Activated T-cell treated with anti-CD3 and anti-CD28 coated beads for 24 hours (primary cell): Measurements from ENCODE around the gene C10orf120.

Experiments used
- DNase-seq: peaks from one replicate; pipeline ENCODE4 v3.0.0-alpha.2; 2020; ENCODE audit warnings: low read depth

The C10orf120 gene

DNA sequence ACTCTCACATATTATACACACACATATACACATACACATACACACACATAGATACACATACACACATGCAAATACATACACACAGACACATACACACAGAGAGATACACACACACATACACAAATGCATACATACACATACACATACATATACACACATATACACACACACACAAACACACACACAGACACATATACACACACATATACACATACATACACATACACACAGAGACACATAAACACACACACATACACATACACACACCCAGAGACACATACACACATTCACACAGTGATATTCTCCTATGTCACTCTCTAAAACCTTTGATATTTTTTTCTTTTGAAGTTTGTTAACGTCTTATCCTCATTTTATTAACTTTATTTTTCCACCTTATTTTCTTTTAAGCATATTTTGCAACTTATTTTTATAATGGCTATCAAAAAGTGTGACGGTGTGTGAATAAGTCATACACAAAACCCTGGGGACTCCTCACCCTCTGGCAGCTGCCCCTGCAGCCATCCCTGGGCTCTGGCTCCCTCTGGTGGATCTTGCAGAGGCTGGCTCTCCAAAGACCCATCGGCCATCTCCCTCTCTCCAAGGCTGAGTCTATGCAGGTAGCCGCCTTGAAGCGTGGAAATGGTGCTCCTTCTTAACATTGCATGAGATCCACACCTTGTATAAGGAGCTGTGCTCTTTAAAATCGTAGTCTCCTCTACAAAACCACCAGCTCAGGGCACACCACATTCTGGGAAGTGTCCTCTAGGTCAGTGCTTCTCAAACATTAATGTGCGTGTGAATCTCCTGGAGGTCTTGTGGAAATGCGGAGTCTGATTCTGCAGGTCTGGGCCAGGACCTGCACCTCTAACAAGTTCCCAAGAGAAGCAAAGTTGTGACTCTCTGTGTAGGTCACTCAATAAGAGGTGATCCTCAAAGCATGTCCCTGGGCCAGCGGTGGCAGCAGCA, 4.1 kb upstream of the C10orf120 start:
- peak; percentile 36 for DNase-seq

DNA sequence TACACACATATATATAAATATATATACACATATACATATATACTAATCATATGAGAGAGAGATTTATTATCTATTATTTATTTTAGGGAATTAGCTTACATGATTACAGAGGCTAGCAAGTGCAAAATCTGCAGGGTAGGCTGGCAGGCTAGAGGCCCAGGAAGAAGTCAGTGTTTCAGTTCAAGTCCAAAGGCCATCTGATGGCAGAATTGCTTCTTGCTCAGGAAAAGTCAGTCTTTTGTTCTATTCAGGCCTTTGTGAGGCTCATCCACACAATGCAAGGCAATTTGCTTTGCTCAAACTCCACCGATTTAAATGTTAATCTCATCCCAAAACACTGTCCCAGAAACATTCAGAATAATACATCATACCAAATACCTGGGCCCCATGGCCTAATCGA, 2.6 kb upstream of the C10orf120 start:
- DNase-seq = no peak

DNA sequence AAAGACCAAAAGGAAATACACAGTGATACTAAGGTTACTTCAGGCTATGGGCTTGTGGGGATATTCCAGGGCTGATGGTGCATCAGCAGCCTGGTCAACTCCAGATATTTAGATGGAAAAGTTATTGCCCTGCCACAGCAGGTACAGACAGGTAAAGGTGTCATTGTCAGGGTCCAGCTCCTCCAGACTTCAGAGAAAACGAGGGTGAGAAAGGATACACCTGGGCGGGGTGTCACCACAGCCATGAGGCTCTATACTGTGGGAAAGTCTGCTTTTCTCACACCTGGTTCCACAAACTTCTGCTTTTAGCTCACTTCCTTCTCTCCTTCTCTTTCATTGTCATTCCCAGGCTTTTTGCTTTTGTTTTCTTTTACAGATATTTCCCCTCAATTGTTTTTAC, 2.0 kb upstream of the C10orf120 start:
- no peak for DNase-seq

DNA sequence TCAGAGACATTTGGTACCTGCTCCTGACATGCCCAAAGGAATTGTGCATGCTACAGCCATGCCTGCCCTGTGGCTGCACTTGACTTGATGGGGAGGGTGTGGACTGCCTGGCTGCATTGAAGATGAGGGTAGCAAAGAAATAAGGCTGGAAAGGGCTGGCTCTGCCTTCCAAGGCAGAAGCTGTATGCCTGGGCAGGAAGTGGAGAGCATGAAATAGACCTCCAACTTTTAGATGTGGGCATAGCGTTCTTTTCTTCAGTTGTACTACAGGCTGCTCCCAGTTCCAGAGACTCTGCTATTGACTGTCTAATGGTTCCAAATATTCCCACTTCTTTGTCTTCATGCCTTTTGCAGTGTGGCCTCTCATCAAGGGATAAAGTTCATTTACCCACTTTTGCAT, 3.0 kb downstream of the C10orf120 start:
- DNase-seq = no peak

DNA sequence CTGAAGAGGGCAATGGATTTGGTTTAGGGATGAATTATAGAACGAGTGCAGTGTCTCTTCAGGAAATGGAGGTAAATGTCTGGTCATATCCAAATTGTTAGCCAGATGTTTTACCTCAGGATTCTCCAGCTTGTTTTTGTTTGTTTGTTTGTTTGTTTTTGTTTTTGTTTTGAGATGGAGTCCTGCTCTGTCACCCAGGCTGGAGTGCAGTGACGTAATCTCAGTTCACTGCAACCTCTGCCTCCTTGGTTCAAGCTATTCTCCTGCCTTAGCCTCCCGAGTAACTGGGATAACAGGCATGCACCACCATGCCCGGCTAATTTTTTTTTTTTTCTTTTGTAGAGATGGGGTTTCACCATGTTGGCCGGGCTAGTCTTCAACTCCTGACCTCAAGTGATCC, 6.9 kb downstream of the C10orf120 start:
- DNase-seq = no peak

DNA sequence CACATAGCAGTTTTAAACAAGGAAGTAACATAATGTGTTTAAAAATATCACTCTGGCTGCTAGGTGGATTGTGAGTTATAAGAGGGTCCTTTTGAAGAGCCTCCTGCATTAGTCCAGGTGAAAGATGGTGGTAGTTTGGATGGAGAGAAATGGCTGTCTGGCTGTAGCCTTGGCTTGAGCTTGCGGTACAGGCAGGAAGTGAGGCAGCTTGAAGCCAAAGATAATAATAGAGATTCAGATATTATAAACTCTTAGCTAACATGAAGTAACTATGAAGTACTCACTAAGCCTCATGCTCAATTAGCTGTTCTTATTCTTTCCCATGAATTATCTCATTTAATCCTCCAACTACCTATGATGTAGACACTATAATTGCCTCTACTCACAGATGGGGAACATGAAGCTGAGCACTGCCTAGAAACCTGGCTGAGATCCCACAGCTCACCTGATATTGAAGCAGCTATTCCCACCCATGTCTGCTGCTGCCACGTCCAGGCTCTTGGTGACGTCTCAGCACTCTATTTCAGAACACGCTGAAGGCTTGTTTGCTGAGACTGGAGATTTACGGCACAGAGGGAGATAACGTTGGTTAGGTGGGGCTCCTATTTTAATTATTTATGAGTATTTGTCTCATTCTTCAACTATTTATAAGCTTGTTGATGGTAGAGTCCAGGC, 10.4 kb downstream of the C10orf120 start:
- DNase-seq = no peak

DNA sequence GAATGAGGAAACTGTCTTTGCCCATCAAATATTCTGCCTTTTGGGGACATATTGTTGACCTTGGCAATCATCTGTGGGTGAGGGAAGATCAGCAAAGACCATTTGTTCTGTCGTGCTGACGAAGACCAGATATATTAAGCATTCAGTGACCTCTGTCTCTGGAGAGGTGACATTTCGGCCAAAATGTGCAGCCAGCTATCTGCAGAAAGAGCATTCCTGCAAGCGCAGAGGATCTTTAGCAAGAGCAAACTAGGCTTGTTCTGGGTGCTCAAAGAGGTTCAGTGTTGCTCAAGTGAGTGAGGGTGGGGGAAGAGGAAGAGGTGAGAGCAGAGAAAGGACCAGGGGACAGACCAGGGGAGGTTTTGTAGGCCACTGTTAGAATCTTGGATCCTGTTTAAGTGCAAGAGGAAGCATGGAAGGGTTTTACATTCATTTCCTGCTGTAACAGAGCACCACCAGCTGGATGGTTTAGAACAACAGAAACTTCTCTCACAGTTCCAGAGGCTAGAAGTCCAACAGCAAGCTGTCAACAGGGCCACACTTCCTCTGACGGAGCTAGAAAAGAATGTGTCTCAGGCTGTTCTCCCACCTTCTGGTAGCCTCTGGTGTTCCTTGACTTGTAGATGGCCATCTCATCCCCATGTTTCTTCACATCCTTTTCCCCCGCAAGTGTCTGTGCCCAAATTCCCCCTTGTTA, 11.2 kb downstream of the C10orf120 start:
- DNase-seq = no peak

DNA sequence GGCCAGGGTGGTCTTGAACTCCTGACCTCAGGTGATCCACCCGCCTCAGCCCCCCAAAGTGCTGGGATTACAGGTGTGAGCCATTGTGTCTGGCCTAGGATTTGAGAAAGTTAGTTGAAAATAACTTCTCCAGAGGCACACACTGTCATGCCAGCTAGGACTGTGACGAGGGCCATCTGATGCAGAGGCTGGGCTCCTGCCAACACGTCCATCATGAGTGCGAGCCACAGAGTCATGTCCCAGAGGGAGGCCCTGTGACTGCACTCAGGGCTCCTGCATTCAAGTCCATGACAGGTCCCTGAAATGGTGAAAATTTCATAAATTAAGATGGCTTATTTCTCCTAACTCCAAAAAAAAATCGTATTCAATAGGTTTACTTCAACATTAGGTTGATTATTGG, 17.1 kb downstream of the C10orf120 start:
- DNase-seq = no peak

DNA sequence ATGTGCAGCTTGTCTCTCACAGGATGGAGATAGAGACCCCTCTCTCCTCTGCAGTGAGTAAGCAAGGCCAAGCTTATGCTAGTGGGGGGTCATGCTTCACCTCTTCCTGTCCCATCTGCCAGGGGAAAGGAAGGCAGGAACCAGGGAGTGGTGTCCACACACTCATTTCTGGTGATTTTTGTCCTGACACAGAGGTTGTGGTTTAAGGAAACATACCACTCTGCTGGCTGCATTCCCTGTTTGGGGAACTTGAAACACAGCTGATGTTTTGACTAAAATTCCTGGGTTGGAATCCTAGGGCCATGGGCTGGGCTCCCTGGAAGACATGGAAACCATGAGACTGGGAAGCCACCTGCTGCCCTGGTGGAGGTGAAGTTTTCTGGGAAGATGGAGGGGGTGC, 21.4 kb downstream of the C10orf120 start:
- DNase-seq = no peak

DNA sequence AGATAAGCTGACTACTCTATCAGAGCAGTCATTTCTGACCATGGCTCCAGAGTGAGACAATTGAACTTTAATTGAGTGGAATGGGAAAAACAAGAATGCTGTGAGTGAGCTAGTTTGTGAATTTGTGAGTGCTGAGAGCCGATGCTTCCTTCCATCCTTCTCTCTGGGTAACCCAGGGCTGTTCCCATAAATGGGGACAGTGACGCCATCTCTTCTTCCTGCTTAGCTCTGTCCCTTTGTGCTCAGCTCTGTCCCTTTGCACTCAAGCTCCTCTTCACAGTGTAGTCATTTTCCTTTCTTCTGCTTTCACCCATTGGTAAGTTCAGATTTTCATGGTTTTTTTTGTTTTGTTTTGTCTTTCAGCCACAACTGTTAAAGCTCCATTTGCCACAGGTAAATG, 24.4 kb downstream of the C10orf120 start:
- no peak for DNase-seq

DNA sequence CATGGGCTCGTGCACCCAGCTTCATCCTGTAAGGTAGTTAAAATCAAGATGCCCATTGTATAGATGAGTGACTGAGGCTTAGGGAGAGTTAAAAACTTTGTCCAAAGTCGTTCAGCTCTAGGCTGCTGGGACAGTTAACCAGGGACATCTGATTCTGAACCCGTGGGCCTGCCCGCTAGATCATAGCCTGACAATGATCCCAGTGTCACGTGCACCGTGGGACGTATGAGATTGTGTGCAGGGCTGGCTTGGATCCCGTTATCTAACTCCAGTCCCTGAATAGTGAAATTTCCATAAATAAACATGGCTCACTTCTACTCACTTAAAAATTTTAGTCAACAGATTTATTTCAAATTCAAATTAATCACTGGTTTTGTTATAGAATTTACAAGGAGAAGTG, 24.9 kb downstream of the C10orf120 start:
- no peak for DNase-seq

DNA sequence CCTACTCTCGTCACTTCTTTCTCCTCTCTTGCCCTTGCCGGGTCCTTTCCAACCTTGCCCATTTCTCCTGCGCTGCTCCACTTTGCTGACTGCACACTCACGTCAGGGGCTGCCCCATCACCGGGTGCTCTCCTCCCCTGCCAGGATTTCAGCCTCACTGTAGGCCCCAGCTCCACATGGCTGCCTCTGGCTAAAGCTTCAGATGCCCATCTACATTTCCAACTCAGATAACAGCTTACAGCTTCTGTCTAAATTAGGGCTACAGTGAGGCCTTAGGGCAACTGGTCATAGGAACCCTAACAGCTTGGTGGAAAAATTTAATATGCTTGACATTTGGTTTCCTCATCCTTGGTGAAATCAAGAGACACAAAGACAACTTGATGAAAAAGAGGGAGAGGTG, 25.9 kb downstream of the C10orf120 start:
- DNase-seq = no peak

DNA sequence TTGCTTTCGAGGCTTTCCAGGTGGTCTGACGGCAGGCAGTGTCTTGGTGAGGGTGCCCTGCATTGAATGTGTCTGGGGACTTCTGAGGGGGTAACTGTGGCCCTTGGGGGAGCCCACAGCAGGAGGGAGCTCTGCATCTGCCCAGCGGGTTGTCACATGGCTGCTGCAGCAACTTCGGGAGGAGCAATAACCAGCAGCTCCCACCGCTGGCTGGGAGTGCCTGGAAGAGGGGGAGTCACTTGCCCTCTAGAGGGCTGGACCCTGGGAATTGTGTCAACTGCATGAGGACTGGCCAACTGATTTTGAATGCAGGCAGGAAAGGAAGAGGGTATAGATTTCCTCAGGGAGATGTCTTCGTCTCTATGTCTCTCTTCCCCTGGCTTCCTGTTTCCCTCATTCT, 26.4 kb downstream of the C10orf120 start:
- DNase-seq = no peak

DNA sequence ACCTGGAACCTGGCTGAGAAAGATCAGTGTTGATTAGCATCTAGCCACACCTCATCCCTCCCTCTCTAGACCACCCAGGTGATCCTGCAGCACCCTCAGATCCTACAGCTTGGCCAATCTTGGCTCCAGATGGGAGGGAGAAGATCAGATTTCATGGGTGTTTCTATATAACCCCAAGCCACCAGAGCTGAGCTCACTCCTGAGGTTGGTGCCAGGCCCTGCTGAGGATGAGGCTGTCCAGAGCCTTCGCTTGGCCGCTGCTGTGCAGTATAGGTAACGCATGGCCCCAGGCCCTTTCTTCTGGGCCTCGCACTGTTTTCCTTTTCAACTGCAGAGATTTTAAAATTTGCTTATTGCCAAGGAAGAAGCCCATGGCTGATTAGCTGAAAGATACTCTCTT, 27.0 kb downstream of the C10orf120 start:
- DNase-seq = no peak

DNA sequence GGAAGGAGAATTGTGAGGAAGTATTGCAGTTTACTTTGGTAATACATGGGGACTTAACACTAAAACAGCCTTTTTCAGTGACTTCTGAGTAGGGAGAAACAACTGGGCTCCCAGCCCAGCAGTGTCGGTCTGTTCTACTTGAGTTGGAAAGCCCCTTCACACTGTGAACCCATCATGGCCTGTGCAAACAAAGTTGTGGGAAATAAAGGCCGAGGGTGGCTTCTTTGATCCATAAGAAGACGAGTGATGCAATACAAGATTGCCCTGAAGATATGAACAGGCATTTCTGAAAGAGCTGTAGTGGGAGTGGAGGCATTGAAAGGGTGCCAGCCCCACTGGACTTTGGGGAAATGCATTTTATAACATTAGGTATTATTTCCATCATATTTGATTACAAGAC, 28.3 kb downstream of the C10orf120 start:
- no peak for DNase-seq

DNA sequence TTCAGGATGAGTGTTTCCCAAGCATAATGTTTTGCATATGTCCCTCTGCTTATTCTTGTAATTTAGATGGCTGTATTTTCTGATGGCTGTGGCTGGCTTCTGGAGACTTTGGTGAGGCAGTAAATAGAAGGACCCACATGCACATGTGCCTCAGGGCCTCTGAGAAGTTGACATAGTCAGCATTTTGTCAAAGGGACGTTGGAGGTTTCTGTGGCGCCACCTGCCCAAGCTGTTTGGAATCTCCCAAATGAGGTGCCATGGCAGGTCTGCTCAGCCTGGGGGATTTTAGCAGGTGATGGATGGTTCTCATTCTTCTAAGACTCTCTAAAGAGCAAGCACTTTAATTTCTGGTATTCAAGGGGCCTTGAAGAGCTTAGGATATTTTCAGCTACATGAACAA, 29.8 kb downstream of the C10orf120 start:
- no peak for DNase-seq

DNA sequence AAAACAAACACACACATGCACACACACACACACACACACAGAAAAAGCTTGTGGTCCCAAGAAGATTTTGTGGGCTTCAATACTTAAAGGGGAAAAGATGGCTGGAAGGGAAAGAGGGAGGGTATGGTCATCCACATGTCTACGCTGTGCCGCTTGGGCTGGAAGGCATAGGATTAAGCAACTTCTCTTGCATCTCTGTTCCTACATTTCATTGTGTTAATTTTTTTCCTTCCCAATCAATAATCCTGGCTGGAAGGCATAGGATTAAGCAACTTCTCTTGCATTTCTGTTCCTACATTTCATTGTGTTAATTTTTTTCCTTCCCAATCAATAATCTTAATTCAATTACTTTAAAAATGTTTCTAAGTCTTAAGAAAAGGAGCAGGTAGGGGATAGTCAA, 30.6 kb downstream of the C10orf120 start:
- DNase-seq = no peak

DNA sequence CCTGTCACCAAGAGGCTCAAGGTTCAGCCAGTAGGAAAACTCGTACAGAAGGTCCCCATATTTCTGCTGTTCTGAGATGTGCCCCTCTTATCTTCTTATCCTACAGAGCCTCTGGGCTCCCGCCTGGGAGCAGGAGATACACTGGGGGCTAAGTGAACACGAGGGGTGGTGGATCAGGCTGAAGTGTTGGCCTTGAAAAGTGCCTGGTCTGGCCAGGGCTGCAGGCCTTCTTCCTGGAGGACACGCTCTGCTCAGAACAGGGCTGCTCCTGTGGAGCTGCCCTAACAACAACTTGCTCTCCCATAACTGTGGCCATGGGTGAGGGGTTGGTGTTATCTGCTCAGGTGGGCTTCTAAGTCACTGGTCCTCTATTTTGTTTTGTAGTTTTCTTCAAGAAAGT, 33.7 kb downstream of the C10orf120 start:
- DNase-seq = no peak

DNA sequence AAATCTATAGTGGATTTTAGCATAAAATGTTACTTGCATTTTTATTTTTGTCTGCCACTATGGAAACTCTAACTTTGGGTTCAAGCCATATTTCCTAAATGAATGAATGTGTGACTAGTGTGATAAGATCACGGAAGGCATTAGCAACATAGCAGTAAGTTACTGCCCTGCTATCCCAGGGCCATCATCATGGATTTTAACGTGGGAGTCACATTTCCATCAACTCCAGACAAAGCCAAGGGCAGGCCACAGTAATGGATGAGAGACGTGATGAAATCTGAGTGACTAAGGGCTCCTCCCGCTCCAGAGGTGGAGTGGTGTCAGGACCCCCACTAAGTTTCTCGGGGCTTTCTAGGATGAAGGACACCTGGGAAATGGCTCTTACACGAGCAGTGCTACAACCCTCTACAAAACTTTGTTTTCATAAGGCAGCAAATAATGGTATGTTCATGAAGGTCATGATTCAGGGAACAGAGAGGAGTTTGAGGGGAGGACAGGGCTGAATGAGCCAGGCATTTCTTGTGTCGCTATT, 34.3 kb downstream of the C10orf120 start:
- DNase-seq = no peak

DNA sequence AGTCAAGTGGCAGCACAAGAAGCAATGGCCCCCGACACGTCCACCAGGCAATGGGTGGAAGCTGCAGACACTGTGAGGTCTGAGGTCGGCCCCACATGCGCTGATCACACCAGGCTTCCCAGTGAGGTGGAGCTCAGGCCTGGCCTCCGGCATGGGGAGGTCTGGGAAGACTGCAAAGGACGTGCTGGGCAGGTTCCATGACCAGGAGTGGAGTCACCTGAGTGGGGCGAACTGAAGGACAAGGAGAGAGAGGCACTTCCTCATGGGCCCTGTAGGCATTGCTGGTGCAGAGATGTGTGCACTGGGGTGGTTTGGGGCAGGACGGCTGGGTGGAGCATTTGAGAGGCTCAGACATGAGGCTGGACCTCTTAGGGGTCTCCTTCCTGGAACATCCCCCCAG, 35.1 kb downstream of the C10orf120 start:
- DNase-seq = no peak

DNA sequence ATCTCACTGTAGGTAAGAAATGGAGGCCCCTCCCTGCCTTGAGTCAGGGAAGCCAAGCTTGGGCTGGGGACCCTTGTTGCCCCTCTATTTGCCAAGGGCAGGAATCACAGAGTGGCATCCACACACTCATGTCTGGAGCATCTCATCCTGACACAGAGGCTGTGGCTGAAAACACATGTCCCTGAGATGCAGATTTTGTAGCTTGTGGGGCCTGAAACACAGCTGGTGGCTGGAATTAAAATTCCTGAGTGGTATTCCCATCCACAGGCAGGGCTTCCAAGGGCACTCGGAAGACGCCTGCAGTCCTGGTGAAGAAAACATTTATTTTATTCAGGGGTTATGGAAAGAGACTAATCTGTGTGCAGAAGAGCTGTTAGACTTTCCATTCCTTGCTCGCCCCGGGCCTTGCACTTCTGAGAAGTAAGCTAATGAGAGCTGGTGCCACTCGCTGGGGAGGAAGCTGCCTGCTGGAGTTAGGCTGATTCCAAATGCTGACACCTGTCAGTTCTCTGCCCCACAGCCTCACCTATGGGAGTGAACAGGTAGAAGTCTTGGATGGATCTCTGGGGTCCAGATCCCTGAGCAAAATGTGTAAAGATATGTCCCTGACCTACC, 36.0 kb downstream of the C10orf120 start:
- no peak for DNase-seq

DNA sequence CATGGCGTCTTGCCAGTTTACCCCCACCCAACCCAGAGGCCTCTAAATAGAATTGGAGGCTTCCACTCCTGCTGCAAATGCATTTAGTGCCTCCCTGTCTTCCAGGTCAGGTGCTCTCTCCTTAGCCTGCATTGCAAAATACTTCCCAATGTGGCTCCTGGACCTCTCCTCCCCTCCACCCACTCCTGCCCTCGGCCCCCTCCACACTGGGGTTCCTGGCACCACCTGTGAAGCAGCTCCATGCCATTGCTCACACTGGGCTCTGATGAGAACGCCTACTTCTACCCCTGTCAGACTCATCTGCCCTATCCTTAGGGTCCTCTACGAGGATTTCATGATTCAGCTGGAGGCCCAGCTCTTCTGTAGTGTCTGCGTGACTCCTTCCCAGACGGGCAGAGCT, 37.4 kb downstream of the C10orf120 start:
- no peak for DNase-seq
